CD4-positive, alpha-beta T cell treated with Interleukin-15 for 4 hours (primary cell): ENCODE measurements around the gene RASGRF2.
"Not testable (repeated sequence)": the region's sequence is repeated elsewhere in the genome, so short reads cannot be mapped to it uniquely, and the experiment has no call there.

ENCODE experiments used
- DNase-seq: peaks from one replicate; pipeline ENCODE4 v3.0.0-alpha.2; 2020; ENCODE audit warnings: low spot score

The RASGRF2 gene

DNA sequence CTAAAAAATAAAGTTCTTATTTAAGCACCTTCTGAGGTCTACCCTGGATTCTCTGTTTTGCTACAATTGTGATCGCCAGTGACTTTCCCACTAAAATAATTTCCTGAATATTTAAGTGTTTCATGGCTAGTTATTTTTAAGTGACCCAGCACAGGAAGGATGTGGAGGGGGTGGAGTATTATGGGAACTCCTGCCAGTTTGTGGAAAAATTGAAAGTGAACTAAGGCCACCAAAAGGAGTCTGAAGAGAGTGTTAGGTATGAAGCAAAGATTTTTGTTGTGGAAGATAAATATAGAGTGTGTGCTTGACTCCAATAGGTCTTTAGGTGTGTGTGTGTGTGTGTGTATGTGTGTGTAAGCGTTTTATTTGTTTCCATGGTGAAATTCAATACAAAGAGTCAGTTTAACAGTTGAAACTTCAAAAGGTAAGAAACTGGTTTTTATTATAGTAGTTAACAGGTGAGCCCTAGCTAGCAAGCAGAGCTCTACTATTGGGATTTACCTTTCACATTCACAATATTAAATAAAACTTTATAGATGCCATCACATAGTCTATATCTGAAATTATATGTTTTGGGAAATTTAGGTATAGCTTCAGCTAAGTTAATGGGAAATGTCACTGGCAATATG lies 25.6 kb downstream of the RASGRF2 start:
- DNase-seq: no peak

GRCh38 chr5:80986382-80986781 lies 26.2 kb downstream of the RASGRF2 start:
- no peak for DNase-seq

- DNase-seq: no peak
Measured at GRCh38 chr5:80987078-80987766, 27.1 kb downstream of the RASGRF2 start.

DNA sequence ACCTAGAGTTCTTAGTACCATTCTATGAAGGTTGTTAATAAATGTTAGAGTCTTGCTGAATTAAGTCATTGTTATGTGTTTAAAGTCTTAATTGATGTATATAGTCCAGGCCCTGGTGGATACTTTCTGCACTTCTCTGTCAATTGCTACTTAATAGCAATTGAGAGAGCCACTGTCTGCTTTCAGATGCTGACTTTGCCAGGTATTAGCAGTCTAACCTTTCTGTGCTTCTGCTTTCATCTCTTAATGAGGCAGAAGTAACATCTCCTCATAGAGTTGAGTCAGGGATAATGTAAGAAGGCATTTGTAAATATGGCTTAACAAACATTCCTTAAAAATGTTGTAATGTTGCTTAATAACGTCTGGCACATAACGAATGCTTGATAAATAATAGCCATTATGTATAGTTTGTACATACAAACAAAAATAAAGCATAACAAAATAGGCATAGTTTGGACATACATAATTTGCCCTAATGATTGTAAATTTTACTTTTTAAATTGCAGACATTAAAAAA lies 28.3 kb downstream of the RASGRF2 start:
- DNase-seq: no peak

- no peak for DNase-seq
Measured at GRCh38 chr5:80989883-80990282, 29.7 kb downstream of the RASGRF2 start.

GRCh38 chr5:80990527-80990926 lies 30.4 kb downstream of the RASGRF2 start:
- no peak for DNase-seq

GRCh38 chr5:80990971-80991370 lies 30.8 kb downstream of the RASGRF2 start:
- DNase-seq: no peak

GRCh38 chr5:80995908-80996307 lies 35.7 kb downstream of the RASGRF2 start:
- no peak for DNase-seq

- DNase-seq: no peak
Measured at GRCh38 chr5:80998590-80998979, 38.4 kb downstream of the RASGRF2 start.

GRCh38 chr5:81003811-81004386 lies 43.7 kb downstream of the RASGRF2 start:
- DNase-seq: no peak

DNA sequence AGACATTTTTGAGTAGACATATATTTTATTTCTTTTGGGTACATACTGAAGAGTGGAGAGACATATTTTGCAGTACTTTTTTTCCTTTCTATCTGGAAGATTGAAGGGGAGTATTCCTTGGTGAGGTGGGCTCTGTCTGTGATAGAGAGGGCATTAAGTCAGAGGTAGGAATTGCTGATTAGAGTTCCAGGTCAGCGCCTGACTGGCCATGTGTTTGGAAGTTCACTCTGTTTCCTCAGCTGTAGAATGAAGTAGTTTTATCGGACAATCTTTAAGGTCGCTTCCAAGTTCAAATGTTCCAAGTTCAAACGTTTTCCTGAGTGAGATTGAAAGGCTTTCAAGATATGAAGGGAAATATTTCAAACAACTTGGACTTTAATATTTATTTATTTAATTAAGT lies 45.5 kb downstream of the RASGRF2 start:
- DNase-seq: no peak

DNA sequence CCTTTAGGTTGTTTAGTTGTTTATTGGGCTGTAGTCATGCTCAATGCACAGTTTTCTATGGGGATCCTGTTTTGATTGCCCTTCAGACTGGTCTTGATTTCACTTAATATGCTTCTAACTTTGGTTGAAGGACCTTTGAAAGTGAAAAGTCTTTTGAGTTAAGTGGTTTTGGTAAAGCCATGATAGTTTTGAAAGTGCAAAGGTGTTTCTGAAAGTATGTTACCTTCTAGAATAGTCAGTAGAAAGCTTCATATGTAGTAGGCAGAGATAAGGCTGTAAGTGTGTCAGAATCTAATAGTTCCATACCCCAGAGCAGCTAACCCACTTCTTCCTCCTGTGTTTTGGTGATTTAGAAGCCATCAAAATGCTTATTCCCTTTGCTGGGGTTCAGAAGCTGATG lies 46.1 kb downstream of the RASGRF2 start:
- no peak for DNase-seq

DNA sequence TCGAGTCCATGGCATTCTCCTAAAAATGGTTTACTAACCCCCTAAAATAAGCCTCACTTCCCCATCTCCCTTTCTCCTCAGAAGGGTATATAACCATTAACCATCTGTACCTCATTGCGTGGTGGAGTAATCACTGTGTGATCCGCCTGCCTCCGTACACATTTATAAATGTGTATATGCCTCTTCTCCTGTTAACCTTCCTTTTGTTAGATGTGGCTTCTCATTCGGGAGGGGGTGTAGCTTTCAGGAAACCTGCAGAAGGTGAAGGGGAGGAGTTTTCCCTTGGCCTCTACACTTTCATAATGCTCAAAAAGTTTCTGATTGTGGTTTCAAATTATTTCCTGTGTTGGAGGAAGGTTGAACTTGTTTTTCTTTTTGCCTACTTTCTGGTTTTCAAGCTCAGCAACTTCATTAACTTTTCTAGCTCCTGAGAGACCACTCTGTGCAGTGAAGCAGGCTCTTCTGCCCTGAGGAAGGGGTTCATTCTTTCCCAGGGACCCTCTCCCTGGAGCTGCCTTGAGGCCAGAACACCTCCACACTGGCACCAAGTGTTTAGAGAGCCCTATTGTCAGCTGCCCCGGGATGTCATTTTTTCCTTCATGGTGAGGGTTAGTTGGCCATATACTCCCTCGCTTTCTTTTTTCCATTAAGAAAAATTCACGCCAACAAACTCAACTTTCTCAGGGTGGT lies 46.9 kb downstream of the RASGRF2 start:
- peak; percentile 77 for DNase-seq

DNA sequence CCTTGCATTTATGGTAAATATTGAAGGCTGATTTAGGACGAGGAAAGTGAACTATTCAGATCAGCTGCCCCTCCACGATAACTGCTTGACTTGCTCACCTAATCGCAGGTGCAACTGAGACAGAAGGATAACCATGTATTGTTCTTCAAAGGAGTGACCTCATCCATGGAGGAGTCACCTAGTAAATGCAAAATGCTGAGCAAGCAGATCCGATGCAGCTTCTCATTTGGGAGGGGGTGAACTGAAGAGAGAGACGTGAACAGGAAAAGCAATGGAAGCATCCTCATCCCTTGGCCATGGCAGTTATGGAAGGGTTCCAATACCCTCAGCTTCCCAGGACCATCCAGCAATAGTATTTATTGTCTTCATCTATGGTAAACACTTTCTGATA lies 47.5 kb downstream of the RASGRF2 start:
- DNase-seq: peak; percentile 39

- DNase-seq: no peak
Measured at GRCh38 chr5:81010336-81011169, 50.4 kb downstream of the RASGRF2 start.

- DNase-seq: no peak
Measured at GRCh38 chr5:81014348-81014747, 54.2 kb downstream of the RASGRF2 start.

GRCh38 chr5:81016116-81016515 lies 56.0 kb downstream of the RASGRF2 start:
- no peak for DNase-seq

DNA sequence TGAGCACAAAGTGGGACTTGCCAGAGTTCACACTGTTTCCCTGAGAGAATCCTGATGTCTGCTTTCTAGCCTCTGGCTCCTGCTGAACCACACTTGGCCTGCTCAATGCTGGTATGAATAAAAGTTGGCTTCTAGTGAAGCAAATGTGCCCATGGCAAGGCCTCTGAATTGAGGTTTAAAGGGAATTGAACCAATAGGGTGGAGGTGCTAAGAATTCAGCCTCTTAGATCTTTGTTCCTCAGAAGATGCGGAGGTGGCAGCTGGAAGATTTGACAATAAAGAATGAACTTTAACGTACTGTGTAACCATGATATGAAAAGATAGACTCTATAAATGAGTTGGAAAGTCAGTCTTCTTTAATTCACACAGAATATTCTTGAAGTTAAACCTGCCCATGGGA lies 57.2 kb downstream of the RASGRF2 start:
- no peak for DNase-seq

DNA sequence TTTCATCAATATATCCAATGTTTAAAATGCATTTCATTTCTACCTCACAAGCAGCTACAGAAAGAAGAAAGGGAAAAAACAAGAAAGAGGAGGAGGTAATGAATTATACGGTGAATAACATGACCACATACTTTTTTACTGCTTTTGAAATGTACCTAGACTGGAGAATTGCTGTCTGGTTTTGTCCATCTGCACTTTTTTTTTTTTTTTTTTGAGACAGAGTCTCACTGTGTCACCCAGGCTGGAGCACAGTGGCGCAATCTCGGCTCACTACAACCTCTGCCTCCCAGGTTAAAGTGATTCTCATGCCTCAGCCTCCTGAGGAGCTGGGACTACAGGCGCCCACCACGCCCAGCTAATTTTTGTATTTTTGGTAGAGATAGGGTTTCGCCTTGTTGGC lies 58.4 kb downstream of the RASGRF2 start:
- DNase-seq: not testable (repeated sequence)

DNA sequence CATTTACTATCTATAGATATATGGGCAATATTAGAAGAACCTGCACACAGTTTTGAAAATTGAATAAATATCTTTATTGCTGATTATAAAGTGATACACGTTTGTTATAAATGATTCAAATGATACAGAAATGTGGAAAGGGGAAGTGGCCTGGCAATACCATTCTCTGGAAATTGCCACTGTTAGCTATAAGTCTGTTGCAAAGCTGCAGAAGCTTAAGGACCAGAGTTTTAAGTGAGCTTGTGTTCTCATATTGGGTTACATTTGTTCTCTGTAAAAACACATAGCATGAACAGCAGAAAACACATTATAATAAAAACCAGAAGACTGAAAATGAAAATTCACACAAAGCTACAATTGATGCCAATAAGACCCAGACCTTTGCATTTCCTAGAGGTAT lies 59.6 kb downstream of the RASGRF2 start:
- no peak for DNase-seq

- no peak for DNase-seq
Measured at GRCh38 chr5:81020478-81021167, 60.5 kb downstream of the RASGRF2 start.
